Hematopoietic multipotent progenitor cell treated with erythropoietin and hydrocortisone succinate and interleukin-3 and kit ligand, for 8 days (in vitro differentiated cells): ENCODE data around the gene PRKCI.
"Not testable (repeated sequence)": the region's sequence is repeated elsewhere in the genome, so short reads cannot be mapped to it uniquely, and the experiment has no call there.

Experiments
- DNase-seq: peaks from one replicate; pipeline ENCODE4 v3.0.0-alpha.2; 2015

PRKCI gene

DNA sequence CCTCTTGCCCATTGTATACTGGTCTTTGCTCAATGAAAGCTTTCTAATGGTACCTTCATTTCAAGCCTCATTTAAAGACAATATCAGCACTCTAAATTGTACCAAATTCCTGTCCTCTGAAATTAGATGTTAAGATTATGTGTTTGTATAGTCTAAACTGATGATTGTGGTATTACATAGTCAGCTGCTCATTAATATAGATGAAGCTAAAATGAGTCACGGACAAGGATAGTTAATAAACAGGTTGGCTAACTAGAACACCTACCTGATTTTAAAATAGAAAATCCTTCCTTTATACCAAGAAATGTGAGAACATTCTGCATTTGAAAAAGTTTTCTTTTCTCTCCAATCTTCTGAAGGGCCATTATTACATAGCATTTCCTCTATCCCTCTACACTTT is 2.9 kb downstream of the PRKCI start:
- no peak for DNase-seq

DNA sequence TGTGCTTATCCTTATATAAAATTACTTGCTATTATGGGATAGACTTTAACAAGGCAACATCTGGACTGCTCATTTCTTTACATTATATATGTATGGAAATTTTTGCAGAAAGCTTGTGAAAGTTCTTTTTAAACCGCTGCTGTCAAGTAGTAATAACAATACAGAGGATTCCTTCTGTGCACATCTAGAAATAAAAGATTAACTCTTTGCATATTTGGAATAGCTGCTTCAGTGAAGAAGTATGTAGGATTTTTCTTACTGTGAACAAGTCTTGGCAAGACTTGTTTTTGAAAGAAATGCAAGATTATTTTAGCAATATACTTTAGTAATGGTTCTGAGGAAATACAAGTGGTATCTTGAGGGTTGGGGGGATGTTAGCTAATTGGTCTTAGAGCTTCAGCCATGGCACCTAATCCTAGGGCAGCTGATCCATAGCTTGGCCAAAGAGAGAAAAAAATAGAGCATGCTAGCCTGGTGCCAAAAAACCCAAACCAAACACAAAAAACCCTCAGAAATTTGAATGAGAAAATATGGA is 4.3 kb downstream of the PRKCI start:
- DNase-seq = no peak

DNA sequence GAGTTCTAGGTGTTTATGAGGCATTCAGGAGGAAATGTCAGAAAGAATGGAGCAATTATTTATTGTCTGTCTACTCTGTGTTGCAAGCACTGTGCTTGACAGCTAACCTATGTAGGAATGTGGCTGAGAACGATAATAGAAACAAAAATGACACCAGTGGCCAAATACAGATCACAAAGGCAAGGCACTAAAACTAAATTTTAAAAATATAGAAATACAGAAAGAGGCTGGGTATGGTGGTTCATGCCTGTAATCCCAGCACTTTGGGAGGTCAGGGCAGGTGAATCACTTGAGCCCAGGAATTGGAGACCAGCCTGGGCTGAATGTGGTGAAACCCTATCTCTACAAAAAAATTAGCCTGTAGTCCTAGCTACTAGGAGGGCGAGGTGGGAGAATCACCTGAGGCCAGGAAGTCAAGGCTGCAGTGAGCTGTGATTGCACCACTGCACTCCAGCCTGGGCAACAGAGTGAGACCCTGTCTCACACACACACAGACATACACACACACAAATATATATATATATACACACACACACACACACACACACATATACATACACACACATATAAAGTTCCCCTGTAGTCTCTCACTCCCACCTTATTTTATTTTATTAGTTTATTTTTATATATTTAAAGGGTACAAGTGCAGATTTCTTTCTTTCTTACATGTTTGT is 6.0 kb downstream of the PRKCI start:
- DNase-seq = no peak

DNA sequence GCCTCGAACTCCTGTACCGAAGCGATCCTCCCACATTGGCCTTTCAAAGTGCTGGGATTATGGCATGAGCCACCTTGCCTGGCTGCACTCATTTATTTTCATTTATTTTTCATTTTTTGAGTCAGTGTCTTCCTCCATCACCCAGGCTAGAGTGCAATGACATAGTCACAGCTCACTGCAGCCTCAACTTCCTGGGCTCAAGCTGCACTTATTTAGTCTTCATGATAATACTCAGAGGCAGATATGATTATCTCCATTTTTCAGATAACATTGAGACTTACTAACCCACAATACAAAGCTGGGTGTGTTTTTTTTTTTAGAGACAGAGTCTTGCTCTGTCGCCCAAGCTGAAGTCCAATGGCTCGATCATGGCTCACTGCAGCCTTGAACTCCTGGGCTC is 10.0 kb downstream of the PRKCI start:
- no peak for DNase-seq

DNA sequence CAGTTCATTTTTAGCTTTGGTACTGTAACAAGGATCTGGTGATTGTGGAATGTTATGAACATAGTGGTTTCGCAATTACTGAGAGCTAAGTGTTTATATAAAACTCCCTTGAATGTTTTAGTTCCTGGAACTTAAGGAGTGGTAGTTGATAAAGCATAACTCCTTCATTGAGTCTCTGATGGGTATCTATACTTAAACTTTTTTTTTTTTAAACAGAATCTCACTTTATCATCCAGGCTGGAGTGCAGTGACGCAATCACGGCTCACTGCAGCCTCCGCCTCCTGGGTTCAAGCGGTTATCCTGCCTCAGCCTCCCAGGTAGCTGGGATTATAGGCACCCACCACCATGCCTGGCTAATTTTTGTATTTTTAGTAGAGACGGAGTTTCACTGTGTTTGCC is 11.3 kb downstream of the PRKCI start:
- peak; percentile 13 for DNase-seq

DNA sequence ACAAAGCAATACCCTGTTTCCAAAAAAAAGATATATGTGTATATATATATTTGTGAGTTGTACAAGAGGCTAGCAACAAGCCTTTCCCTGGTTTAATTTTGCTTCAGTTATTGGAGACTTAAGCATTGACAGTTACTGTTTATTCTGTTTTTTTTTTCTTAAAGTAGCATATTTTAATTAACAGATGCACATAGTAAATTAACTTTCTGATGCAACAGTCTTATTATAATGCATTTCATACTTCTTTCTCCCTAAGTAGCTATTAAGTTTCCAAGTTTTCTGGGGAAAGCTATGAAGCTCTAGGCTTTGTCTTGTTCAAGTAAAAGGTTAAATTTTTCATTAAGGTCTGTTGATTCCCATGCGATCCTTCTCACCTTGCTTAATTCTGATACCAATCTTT is 17.9 kb downstream of the PRKCI start:
- no peak for DNase-seq

DNA sequence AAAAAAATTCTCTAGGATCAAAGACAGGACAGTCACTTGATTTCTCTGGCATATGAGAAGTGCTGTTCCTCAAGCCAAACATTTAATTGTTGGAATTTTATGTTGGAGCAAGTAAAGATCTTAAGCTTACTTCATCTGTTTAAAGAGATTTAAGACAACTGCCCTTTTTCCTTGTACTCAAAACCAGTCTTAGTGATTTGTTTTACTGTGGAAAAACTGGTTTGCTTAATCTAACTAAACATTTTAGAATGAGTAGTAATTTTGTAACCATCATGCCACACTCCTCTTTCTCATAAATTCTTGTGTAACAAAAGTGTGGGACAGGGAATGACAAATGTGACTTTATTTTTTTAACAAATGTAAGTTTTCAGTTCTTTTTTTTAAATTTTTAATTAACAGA is 18.4 kb downstream of the PRKCI start:
- no peak for DNase-seq

DNA sequence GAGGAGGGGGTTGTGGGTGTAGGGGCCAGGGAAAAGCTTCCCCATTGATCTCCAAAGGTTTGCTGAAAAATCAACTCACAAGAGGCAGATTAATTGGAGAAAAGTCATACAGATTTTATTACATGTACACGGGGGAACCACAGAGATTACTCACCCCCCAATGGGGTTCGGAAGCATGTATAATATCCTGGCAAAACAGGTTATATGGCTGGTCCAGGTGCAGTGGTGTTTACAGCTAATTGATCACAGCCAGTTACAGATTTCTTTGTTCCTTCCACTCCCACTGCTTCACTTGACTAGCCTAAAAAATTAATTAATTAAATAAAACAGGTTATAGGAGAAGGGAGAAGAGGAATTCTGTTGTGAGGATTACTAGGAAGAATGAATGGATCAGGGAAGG is 22.4 kb downstream of the PRKCI start:
- no peak for DNase-seq

DNA sequence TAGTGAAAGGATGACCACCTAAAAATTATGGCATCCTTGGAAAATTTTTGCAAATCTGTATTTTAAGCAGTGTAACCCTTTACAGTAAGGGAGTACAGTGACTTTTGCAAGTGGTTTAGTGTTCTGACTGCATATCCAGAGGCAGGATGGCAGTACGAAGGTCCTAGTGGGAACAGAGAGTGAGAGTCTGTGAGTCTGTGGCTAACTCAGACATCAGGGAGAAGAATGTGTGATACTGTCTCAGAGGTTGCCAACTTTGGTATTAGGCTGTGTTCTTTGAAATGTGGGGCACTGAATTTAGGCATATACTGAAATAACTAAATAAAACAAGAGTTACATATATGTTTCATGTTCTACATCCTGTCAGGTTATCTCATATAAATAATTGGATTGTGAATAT is 25.7 kb downstream of the PRKCI start:
- no peak for DNase-seq

DNA sequence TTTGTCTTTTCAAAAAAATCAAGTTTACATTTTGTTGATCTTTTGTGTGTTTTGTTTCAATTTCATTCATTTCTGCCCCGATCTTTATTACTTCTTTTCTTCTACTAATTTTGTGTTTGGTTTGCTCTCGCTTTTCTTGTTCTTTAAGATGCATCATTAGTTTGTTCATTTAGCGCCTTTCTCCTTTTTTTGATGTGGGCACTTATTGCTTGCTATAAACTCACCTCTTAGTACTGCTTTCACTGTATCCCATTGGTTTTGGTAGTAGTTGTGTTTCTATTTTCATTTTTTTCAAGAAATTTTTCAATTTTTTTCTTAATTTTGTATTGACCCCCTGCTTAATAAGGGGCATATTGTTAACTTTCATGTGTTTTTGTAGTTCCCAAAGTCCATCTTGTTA is 34.4 kb downstream of the PRKCI start:
- no peak for DNase-seq

DNA sequence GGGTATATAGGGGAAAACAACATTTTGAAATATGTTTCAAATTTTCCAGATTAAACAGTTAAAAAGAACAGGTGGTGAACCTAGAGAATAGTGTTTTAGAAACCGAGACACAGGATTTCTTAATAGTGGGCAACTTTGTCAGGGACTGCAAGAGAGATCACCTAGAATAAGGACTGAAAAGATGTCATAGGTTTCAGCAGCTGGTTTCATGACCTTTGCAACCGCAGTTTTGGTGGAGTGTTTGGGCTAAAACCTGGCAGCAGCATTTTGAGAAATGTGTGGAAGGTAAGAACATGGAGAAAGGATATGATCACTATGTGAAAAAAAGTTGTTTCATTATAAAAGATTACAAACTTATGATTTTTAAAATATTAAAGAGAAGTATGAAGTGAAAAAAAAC is 34.9 kb downstream of the PRKCI start:
- DNase-seq = no peak

DNA sequence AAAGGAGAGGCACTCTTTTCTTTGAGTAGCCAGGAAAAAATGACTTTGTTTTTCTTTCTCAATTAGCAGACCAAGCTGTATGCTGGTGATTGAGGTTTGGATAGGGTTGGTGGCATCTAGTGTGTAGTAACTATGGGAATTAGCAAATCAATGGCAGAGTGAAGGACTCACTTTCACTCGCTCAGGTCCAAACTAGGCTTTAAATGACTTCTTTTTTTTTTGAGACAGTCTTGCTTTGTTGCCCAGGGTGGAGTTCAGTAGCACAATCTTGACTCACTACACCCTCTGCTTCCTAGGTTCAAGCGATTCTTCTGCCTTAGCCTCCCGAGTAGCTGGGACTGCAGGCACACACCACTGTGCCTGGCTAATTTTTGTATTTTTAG is 35.9 kb downstream of the PRKCI start:
- DNase-seq = no peak

DNA sequence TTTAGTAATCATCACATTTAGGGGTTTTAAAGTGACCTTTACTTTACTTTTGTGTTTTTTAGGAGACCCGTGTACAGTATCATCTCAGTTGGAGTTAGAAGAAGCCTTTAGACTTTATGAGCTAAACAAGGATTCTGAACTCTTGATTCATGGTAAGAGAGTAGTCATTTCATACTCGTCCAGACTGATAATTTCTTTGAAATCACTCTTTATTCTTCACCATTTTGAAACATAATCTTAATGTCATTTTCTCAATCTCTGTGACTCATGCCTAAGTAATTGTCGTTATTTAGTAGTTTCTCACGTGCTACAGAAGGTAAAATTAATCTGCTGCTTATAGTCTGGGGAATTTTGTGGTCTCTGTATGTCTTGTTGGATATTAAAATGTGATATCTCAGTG is 37.7 kb downstream of the PRKCI start:
- DNase-seq = no peak

DNA sequence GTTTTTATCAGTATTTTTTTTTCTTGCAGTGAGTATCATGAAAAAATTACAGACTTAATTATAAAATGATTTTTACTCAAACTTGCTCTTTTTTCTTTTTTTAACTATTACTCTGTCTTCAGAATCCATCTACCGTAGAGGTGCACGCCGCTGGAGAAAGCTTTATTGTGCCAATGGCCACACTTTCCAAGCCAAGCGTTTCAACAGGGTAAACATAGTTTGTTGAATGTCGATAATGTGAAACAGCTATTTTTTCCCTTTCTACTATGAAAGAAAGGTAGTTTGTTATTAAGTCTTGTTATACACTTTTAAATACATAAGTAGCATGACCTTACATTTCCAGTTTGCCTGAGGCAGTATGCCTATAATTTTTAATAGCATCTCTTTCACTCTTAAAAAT is 45.6 kb downstream of the PRKCI start:
- DNase-seq = no peak

DNA sequence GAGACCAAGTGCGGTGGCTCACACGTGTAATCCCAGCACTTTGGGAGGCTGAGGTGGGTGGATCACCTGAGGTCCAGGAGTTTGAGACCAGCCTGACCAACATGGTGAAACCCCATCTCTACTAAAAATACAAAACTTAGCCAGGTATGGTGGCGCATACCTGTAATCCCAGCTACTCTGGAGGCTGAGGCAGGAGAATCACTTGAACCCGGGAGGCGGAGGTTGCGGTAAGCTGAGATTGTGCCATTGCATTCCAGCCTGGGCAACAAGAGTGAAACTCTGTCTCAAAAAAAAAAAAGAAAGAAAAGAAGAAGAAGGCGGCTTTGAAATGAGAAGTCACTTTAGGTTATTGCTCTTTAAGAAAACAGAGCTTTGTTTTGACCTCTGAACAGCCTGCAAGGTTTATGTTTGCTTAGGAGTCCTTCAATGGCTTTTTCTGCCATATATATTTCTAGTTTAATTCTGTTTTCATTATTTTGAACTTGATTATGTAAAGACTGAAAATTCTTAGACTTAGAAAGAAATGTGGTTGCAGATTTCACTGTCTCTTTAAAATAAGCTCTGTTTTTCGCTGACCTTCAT is 47.5 kb downstream of the PRKCI start:
- not testable (repeated sequence) for DNase-seq

DNA sequence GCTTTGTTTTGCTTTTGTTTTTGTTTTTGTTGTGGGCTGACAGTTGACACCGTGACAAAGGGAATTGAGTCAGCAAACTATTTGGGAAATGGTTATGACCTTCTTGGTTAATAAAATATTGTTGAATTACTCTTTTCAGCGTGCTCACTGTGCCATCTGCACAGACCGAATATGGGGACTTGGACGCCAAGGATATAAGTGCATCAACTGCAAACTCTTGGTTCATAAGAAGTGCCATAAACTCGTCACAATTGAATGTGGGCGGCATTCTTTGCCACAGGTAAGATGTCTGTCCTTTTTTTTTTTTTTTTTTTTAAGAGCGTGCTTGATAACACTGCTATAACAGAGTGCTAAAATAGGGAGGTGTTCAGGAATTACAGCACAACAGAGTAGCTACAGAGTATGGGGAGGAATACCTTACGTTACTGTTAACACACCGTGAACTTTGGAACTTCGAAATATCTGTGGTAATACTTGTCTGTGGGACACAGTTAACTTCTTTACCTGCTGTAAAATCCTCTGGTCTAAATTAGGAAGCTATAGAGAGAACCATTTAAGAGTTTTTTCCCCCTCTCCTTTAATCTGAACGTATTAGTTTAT is 48.2 kb downstream of the PRKCI start:
- DNase-seq = no peak

DNA sequence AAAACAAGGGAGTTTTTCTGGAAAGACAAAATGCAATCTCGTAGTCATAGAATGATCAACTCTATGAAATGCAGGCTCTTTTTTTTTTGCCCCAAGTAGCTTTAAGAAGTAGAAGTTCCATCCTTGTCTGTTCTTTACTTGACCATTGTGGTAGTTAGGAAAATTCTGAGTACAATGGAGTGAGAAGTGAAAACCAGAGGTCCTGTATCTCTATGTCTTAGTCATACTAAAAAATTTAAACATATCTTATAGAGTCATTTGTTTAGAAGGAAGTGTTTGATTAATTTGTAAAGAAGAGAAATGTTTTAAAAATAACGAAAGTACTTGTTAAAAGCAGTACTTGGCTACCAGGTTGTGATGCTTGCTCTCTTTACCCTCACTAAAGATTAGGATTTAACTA is 52.4 kb downstream of the PRKCI start:
- DNase-seq = no peak

DNA sequence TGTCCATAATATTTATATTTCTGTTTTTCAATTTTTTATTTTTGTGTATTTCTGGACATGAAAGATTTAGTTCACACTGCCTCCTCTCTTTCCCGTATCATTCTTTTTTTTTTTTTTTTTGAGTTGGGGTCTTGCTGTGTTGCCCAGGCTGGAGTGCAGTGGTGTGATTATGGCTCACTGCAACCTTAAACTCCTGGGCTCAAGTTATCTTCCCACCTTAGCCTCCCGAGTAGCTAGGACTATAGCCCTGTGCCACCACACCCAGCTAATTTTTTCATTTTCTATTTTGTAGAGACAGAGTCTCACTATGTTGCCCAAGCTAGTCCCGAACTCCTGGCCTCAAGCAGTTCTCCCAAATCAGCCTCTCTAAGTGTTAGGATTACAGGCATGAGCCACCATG is 53.6 kb downstream of the PRKCI start:
- DNase-seq = no peak

DNA sequence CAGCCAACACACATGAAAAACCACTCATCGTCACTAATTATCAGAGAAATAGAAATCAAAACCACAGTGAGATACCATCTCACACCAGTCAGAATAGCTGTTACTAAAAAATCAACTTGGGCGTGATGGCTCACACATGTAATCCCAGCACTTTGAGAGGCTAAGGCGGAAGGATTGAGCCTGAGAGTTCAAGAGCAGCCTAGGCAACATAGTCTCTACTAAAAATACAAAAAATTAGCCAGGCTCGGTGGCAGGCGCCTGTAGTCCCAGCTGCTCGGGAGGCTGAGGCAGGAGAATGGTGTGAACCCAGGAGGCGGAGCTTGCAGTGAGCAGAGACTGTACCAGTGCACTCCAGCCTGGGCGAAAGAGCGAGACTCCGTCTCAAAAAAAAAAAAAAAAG is 55.1 kb downstream of the PRKCI start:
- DNase-seq = peak; percentile 5

DNA sequence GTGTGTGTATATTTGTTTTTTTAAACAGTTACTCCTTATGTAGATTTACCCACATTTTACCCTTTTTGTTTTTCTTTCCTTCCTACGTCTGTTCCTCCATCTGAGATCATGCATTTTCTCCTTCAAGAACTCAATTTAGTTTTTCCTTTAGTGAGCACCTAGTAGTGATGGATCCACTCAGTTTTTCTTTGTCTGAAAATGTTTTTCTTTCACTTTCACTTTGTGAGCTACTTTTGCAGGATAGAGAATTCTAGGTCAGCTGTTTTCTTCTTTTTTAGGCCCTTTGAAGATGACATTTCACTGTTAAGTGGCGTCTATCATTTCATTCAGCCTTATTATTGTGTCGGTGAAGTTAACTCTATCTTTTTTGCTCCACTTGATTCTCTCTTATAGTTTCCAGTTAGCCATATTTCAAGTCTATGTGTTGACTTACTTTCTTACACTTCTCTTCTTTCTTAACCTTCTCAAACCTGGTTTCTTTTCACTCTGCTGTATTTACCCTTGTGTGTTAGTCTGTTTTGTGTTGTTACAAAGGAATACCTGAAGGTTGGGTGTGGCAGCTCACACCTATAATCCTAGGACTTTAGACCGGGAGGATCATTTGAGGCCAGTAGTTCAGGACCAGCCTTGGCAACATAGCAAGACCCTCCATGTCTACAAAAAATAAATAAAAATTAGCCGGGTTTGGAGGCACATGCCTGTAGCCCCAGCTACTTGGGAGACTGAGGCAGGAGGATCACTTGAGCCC is 55.8 kb downstream of the PRKCI start:
- DNase-seq = no peak

DNA sequence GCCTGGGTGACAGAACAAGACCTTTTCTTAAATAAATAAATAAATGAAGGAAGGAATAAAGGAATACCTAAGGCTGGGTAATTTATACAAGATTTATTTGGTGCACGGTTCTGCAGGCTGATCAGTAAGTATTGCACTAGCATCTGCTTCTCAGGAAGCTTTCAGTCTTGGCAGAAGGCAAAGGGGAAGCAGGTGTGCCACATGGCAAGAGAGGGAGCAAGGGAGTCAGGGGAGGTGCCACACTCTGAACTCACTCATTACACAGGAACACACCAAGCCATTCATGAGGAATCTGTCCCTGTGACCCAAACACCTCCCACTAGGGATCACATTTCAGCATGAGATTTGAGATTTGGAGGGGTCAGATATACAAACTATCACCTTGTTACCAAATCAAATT is 56.4 kb downstream of the PRKCI start:
- DNase-seq = no peak

DNA sequence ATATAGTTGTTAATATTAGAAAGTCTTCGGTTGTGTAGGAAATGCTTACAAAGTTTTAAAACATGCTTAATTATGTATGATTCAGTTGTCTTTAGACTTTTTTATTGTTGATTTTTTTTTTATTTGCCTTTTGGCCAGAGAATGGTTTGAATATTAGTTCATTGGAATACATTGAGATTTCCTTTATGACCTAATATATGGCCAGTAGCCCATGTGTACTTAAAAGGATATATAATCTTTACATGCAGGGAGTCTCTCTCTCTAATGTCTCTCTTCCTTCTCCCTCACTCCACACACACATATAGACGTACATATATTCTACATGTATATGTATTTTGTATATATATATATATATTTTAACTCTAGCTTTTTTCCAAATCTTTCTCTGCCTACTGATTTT is 68.0 kb downstream of the PRKCI start:
- no peak for DNase-seq

DNA sequence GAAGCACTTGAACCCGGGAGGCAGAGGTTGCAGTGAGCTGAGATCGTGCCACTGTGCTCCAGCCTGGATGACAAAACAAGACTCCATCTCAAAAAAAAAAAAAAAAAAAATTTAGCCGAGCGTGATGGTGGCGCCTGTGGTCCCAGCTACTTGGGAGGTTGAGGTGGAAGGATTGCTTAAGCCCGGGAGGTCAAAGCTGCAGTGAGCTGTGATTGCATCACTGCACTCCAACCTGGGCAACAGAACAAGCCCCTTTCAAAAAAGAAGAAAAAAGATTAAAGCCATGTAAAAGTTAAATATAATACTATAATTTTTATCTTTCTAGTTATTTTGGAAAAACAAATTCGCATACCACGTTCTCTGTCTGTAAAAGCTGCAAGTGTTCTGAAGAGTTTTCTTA is 73.4 kb downstream of the PRKCI start:
- no peak for DNase-seq

DNA sequence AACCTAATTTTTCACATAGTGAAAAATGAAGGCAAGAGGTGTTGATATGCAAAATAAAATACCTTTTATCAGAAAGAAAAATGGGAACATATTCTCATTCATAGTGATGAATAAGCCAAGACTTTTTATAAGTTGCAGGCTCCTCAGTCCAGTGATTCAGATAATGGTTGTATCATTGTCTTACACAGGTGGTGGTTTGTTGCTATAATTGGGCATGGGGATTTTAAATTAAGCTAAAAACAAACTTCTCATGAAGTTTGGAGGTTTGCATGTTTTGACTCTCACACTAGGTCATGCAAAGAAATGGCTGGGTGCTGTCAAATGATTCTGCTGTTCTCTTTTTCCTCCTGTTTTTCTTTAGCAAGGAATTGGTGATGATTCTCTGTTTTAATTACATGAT is 74.5 kb downstream of the PRKCI start:
- DNase-seq = no peak
